OCI-M2 (cell line): ENCODE results near the gene HOATZ.

Experiments used
- DNase-seq: peaks from one replicate; lab custom pipeline; 2025; ENCODE audit not compliant: unreplicated experiment; lab: John Stamatoyannopoulos, UW

HOATZ gene

DNA sequence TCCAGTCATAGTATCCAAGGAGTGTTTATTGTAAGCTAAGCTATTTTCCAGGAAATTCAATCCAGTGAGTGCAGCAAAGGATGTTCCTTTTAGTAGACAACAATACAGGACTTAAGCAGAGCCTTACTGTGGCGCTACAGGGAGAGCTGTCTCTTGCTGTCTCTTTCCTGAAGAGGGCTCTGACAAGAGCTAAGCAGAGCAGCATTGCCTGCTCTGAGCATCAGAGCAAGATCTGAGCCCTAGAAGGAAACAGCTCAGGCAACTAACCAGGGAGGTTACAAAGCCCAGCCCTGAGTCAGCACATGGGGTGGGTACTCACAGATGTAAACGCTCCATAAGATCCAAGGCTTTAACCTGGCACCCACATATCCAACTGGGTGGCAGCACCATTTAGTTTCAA is 33.9 kb downstream of the HOATZ start:
- no peak for DNase-seq

DNA sequence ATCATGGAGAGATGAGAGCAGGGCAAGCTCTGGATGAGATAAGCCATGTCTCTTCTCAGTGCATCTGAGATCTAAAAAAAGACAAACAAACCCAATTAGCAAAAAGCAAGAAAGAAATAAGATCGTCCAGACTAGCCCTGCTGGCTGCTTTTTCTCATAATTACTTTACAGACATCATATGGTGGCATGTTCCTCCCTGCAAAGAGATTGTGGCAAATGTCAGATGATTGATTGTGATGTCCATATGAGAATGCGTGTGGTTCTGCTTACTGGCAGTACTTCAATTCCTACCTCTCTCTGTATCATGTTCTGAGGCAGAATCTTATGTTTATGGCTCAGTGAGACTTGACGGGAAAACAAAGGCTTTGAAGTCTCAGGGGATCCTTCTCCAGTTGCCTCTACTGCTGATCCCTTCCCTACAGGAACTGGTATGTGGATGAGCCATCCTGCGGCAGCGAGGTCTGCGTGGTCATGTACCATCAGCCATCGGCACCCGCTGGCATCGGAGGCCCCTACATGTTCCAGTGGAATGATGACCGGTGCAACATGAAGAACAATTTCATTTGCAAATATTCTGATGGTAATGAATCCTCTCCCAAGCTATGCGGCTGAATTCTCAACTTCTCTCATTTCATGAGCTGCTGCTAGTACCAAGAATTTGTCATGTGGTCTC is 34.8 kb downstream of the HOATZ start:
- DNase-seq: no peak

DNA sequence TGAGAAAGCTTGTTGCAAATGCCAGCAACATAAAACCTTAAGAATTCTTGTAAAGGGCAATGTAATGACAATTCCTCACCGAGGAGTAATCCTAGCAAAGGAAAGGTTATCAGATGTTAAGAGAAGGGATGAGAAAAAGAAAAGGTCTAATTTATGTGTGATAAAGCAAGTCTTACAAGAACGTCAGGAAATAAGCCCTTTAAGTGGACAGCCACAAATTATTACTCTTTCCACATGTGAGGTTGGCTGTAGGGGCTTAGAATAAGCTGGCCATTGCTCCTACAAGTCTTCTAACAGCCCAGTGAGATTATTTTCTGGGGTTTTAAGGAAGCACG is 35.3 kb downstream of the HOATZ start:
- no peak for DNase-seq

DNA sequence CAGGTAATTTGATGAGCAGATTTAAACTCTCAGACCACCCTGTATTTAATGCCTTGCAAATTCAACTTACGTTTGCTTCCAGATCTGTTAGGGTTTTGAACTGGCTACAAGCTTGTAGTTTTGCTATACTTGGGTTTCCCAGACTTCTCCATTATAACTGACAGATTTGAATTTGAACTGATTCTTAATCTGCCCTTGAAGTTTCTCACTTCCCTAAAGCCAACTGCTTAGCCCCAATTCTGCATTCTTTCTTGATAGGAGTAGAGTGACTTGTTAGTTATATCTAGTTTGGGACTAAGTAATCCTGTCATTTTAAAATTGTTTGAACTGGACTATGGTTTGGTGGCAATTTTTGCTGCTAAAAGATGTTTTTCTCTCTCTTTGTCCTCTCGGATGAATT is 35.7 kb downstream of the HOATZ start:
- no peak for DNase-seq

DNA sequence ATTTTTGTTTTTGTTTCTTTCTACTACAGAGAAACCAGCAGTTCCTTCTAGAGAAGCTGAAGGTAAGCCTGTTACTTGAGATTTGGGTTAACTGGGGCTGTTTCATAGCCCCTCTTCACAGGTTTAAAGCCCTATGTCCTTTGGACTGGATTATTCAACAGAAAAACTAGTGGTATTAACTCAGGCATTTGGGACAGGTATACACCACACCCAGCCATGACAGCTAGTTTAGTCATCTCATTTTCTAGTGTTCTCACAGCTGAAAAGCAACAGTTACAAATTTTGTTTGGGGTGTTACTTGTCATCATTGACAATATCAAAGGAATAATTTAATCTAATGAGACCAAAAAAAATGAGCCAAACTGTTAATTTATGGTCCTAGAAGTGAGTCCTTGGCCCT is 40.0 kb downstream of the HOATZ start:
- no peak for DNase-seq

DNA sequence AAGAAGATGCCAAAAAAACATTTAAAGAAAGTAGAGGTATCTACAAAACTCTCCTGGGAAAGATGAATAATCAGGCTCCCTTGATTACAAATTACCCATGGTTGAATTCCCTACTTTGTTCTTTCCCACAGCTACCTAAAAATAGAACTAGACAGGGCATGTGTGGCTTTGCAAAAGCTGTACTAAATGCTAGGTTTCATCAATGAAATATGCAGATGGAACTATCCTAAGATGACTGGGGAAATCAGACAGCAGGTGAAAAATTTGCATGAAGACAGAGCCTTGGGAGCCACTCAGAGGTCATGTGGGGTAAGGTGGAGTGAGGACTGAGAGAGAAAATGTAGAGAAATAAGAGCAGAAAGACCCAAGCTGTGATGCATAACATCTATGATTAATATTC is 40.7 kb downstream of the HOATZ start:
- no peak for DNase-seq

DNA sequence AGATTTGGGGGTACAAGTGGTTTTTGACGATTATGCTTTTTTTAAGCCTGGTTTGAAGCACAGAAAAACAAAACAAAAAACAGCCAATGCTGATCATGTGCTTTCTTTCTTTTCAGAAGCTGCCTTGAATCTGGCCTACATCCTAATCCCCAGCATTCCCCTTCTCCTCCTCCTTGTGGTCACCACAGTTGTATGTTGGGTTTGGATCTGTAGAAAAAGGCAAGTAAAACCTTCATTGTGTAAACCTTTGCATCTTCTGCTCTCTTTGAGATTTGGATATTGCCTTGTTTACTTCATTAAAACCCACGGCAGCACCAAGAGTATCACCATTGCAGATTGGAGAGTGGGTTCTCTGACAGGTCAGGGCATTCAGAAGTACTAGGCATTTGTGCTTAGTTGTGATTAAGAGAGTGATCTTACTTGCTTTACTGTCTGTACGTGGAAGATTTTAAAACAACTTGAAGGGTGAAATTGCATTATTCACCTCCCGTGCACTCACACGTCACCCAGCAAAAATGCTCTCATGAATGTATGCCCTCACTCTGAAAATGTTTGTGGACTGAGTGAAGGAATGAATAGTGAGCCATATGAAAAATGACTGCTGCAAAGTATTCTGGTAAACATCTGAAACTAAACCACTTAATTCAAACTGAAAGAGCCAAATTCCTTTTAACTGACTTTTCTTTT is 43.0 kb downstream of the HOATZ start:
- DNase-seq: no peak

DNA sequence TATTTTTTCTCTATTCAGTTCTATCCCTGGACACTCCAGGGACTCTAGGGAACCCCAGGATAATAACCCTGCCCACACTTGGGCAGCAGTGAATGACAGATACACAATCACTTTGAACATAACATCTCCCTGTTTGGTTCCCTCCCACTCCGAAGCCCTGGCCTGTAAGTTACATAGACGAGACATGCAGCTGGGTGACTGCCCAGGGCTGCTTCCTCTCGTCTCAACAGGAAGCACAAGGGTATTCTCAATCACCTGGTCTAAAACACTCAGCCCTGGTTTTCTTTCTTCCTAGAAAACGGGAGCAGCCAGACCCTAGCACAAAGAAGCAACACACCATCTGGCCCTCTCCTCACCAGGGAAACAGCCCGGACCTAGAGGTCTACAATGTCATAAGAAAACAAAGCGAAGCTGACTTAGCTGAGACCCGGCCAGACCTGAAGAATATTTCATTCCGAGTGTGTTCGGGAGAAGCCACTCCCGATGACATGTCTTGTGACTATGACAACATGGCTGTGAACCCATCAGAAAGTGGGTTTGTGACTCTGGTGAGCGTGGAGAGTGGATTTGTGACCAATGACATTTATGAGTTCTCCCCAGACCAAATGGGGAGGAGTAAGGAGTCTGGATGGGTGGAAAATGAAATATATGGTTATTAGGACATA is 45.4 kb downstream of the HOATZ start:
- no peak for DNase-seq

DNA sequence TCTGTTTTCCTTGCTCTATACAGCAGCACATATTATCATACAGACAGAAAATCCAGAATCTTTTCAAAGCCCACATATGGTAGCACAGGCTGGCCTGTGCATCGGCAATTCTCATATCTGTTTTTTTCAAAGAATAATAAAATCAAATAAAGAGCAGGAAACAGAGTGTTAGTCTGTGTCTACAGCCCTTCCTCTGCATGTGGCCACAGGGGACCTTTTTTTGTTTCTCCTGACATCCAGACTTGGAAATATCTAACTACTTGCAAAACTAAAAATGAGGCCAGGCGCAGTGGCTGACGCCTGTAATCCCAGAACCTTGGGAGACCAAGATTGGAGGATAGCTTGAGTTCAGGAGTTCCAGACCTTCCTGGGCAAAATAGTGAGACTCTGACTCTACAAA is 46.2 kb downstream of the HOATZ start:
- no peak for DNase-seq

DNA sequence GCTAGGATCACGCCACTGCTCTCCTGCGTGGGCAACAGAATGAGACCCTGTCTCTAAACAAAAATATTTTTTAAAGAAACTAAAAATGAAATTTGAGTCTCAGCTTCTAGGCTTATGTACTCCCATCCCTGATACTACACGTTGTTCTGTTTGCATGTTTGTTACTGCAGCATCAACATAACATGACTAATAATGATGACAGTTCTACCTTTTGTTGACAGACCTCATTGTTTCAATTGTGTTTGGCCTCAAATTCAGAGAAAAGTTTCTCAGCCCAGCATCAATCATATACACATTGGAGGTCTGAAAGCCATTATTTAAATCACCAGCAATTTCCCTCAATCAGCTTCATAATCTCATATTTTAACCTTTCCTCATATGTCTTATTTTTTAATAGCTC is 46.7 kb downstream of the HOATZ start:
- DNase-seq: no peak

DNA sequence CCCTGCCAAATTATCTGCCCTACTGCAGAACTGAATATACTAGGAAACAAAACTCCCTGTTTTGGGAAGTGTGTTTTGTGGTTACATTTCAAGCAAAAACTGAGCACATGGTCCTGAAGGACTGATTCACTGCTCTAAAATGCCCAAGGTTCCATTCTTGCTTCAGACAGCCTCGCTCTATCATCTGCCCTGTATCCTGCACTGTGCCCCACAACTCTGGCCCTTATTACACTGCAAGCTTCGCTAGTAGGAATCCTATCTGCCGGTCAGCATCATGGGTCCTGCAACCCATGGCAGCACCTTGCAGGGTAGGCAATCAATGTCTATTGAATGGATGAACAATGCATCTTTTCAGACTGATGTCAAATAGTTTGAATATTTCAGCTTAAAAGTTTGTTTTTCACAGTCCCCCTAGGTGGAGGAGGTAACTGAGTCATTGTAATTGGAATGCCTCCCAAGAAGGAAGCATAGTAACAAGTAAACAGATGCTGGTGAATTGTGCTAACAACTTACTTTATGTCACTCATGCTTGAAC is 47.3 kb downstream of the HOATZ start:
- no peak for DNase-seq

DNA sequence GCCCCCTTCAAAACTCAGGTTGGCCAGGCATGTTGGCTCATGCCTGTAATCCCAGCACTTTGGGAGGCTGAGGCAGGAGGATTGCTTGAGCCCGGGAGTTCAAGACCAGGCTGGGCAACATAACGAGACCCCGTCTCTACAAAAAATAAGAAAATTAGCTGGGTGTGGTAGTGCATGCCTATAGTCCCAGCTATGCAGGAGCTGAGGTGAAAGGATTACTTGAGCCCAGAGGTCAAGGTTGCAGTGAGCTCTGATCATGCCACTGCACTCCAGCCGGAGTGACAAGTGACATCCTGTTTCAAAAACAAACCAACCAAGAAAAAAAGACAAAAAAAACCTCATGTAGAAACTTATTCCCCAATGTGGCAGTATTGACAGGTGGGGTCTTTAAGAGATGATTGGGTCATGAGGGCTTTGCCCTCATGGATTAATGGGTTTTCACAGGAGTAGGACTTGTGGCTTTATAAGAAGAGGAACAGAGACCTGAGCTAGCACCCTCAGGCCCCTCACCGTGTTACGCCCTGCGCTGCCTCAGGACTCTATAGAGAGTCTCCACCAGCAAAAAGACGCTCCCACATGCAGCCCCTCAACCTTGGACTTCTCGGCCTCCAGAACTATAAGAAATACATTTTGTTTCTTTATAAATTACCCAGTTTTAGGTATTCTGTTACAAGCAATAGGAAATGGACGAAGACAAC is 48.3 kb downstream of the HOATZ start:
- DNase-seq: no peak

DNA sequence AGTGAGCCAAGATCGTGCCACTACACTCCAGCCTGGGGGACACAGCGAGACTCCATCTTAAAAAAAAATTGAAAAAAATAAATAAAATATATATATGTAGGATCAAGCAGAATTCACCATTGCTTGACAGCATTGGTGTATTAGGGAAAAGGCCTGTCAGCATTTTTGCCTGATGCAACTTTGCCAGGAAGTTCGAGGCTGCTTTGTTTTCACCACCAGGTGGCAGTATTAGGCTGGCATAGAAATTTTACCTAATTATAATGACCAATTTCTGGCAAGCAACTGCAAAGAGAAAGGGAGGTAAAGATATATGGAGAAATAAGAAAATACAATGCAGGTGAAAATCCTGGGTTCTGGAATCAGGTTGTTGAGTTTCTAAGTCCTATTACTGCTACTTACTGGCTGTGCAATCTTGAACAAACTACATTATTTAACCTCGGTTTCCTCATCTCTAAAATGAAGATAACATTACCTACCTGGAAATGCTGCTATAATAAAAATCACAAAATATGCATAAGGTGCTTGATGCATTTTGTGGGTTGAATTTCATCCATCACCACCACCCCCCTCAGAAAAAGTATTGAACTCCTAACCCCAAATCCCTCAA is 50.6 kb downstream of the HOATZ start:
- no peak for DNase-seq

DNA sequence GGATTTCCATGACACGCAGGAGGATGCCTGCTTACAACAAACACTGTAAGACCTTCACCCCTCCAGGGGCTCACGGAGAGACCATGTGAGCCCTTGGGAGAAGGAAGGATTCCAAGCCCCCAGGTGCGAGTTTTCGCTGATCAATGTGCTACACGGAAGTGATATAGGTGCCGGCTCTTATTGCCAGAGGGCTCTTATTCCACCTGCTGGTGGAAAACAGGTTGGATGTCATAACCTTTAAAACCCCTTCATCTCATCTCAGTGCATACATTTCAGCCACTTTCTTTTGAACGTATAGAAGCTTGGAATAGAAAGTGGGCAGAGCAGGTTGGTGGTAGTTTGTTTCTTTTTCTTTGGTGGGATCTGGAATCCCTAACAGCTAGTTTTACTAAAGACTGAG is 51.7 kb downstream of the HOATZ start:
- no peak for DNase-seq

DNA sequence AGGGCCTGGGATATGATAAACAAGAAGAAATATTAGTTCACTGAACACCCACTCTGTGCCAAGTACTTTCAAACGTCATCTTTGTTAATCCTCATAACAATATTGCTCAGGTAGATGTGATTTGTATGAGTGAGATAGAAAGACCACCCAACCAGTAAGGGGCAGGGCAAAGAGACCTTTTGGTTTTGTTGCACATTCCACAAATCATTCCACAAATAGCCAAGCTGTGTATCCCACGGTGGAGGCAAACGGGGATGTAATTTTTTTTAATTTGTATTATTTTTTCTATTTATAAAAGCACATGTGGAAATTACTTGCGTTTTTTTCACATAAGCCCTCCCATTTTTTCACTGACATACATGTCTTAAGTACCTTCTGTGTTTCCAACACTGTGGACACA is 54.9 kb downstream of the HOATZ start:
- DNase-seq: no peak

DNA sequence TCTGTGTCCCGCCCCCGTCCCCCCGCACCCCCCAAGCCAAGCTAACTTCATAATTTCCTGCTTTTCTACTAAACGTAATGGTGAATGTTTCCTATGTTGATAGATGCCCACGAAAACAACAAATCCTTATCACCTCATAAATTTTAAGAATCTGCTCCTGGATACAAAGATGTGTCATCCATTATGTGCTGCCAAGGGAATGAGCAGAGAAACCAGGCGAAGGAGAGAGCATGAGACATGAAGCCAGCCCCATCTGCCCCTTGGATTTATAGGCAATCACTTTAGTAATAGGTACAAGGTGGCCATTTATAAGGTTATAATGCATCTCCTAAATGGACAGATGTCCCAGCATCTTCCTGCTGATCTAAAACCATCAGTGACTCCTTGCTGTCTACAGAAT is 56.2 kb downstream of the HOATZ start:
- DNase-seq: no peak

DNA sequence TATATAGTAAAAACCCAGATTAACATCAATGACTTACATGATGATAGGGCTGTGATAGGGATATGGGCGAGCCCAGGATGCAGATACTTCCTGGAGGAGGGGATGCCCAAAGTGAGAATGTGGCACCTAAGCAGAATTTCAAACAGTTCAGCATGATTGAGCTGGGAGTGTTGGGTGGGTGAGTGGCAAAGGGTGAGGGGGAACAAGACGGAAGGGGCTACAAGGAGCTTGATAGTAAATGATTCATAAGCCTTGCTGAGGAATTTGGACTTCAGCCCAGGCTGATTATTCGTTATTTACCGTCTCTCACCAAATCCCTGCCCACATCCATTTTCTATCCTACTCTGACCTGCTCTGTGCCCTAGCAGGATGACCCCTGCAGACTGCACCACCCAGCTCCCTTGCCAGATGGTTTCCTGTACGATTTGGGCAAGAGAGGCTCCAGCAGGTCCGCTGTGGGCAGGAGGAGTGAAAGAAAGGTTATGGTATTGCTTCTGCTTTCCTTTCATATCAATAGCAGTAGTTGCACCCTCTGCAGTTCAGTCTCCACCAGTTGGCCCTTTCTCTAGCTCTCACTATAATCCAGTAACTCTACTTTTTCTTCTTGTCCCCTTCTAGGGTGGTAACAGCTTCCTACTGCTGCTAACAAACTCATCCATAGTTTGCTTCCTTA is 57.4 kb downstream of the HOATZ start:
- no peak for DNase-seq

DNA sequence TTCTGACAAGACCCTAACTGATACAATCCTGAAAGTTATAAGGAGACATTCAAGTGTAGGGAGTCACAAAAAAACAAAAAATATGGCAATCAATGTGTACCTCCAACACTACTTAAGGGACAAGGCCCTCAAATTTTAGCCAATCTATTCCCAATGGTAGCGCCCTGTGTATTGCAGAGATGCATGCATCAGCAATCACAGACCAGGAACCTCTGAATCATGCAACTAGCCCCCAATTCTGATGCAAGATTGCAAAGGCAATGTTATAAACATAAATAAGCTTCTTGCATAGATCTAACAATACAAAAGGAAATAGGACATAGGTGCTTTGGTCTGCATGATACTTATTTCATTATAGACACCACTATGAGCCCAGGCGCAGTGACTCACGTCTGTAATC is 58.0 kb downstream of the HOATZ start:
- no peak for DNase-seq

DNA sequence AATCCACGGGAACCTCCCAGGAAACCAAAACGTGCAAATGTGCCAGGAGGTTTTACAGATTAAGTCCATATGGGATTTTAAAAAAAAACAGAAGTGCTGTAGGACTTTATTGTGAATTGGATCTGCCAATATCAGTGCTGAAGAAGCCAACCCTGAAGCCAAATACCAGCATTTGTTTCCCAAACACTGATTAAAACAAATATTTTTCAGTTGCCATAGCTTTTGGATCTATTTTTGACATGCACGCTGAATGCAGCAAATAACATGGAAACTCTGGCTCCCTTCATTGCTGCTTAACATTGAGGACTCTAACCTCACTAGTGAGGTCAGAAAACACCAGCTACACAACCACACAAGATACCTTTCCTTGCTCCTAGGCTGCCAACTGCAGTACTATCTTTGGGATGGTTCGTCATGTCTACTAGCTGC is 59.3 kb downstream of the HOATZ start:
- no peak for DNase-seq

DNA sequence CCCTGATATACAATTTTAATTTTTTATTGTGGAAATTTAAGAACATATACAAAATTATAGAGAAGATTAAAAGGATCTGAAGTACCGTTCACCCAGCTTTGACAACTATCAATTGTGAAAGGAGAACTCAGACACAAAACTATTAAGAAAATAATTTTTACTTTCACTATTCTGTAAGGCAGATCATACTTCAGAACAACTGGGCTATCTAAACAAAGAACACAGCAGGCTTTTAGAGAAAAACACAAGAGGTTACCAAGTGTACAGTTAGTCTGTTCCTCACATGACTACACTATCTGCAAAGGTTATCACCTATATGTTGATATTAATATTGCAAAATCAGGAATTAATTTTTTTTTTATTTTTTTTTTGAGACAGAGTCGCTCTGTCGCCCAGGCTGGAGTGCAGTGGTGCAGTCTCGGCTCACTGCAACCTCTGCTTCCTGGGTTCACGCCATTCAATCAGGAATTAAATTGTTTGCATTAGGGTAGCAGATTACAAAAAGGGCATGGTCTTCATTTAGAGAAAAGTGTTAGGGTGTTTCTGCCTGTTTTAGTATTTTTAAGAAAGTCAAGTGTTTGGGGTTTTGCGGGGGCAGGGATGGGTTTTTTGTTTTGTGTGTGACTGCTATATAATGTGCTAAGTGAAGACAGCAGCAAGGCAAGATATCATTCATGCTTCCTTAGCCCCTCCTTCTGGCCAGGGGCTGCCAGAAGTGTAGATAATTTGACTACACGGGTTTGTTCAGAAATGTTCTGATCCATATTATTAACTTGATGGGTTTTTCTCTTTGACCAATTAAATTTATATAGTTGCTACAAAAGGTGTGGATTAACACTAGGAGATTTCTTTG is 60.0 kb downstream of the HOATZ start:
- no peak for DNase-seq
